Osteocyte (in vitro differentiated cells): ENCODE data around the gene AOC2. TPM values are rescaled to one million over a fixed set of nuclear protein-coding genes. Genes with fewer than 3 reads are reported as not detected.
"Not testable (repeated sequence)": the region's sequence is repeated elsewhere in the genome, so short reads cannot be mapped to it uniquely, and the experiment has no call there.

Experiments used
- DNase-seq: peaks from one replicate; pipeline ENCODE4 v3.0.0; 2021; ENCODE audit warnings: mixed read lengths; ENCODE audit not compliant: unreplicated experiment; ENCODE audit errors: extremely low spot score
- H3K27ac Mint-ChIP-seq: one replicate; pipeline ENCODE4 v1.8.0; 2021; ENCODE audit warnings: mild to moderate bottlenecking, mixed read lengths; ENCODE audit not compliant: unreplicated experiment
- H3K27me3 Mint-ChIP-seq: one replicate; pipeline ENCODE4 v1.8.0; 2021; ENCODE audit warnings: mixed read lengths; ENCODE audit not compliant: unreplicated experiment
- H3K36me3 Mint-ChIP-seq: one replicate; pipeline ENCODE4 v1.8.0; 2021; ENCODE audit warnings: mixed read lengths; ENCODE audit not compliant: unreplicated experiment
- H3K4me1 Mint-ChIP-seq: one replicate; pipeline ENCODE4 v1.8.0; 2021; ENCODE audit warnings: mixed read lengths; ENCODE audit not compliant: unreplicated experiment
- H3K4me3 Mint-ChIP-seq: one replicate; pipeline ENCODE4 v1.8.0; 2021; ENCODE audit warnings: mild to moderate bottlenecking, moderate library complexity, mixed read lengths; ENCODE audit not compliant: unreplicated experiment
- H3K9me3 Mint-ChIP-seq: one replicate; pipeline ENCODE4 v1.8.0; 2021; ENCODE audit warnings: mixed read lengths; ENCODE audit not compliant: unreplicated experiment
- CTCF ChIP-seq: fragments of 200-600 bp; sonication (generic); IDR thresholded peaks from 2 replicates; pipeline ENCODE4 v1.5.0; 2021; ENCODE audit warnings: antibody characterized with exemption, mild to moderate bottlenecking, moderate library complexity
- total RNA-seq: library from RNA; stranded (reverse); gene quantifications from 2 replicates; pipeline ENCODE4 v1.2.1, GENCODE V29; 2021

Gene AOC2
- total RNA-seq, 1 donor from 2014 or later, result 2.2 TPM

DNA sequence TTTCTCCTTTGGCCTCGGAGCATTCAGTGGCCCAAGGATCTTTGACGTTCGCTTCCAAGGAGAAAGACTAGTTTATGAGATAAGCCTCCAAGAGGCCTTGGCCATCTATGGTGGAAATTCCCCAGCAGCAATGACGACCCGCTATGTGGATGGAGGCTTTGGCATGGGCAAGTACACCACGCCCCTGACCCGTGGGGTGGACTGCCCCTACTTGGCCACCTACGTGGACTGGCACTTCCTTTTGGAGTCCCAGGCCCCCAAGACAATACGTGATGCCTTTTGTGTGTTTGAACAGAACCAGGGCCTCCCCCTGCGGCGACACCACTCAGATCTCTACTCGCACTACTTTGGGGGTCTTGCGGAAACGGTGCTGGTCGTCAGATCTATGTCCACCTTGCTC, 8.0 kb downstream of the AOC2 start:
- no peak overlapping the region for H3K4me3 Mint-ChIP-seq
- no peaks in the 10 kb centered on the region for H3K27me3 Mint-ChIP-seq
- no peaks in the 10 kb centered on the region for H3K4me1 Mint-ChIP-seq
- H3K36me3 Mint-ChIP-seq, result no peaks in the 10 kb centered on the region
- no peak overlapping the region for H3K27ac Mint-ChIP-seq
- DNase-seq, result no peak
- H3K9me3 Mint-ChIP-seq, result no peaks in the 10 kb centered on the region
- TF ChIP-seq CTCF, result no peak

GRCh38 chr17:42853004-42853403, 8.6 kb downstream of the AOC2 start:
- Mint-ChIP-seq H3K4me1 (no peaks in the 10 kb centered on the region), H3K27ac (no peak overlapping the region), H3K9me3 (no peaks in the 10 kb centered on the region), H3K36me3 (no peaks in the 10 kb centered on the region), H3K27me3 (no peaks in the 10 kb centered on the region), H3K4me3 (no peak overlapping the region)
- TF ChIP-seq CTCF, result no peak
- no peak for DNase-seq

DNA sequence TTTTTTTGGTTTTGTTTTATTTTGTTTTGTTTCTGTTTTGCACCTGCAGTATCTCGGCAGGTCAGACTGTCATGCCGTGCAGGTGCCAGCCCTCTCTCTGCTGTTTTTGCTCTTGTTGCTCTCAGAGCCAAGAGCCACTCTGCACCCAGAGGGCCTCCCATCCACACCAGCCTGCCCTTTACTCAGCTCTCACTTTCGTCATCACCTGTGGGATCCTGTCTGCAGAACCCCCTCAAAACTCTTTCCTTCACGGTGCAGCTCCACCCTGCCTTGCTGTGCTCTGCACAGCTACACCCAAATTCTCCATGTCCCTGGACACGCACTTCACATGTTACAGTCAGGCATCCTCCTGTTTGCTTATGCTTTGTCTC, 9.2 kb downstream of the AOC2 start:
- Mint-ChIP-seq H3K4me3 (no peak overlapping the region), H3K27ac (no peak overlapping the region), H3K27me3 (no peaks in the 10 kb centered on the region), H3K36me3 (no peaks in the 10 kb centered on the region), H3K4me1 (no peaks in the 10 kb centered on the region), H3K9me3 (no peaks in the 10 kb centered on the region)
- TF ChIP-seq CTCF, result no peak
- no peak for DNase-seq

DNA sequence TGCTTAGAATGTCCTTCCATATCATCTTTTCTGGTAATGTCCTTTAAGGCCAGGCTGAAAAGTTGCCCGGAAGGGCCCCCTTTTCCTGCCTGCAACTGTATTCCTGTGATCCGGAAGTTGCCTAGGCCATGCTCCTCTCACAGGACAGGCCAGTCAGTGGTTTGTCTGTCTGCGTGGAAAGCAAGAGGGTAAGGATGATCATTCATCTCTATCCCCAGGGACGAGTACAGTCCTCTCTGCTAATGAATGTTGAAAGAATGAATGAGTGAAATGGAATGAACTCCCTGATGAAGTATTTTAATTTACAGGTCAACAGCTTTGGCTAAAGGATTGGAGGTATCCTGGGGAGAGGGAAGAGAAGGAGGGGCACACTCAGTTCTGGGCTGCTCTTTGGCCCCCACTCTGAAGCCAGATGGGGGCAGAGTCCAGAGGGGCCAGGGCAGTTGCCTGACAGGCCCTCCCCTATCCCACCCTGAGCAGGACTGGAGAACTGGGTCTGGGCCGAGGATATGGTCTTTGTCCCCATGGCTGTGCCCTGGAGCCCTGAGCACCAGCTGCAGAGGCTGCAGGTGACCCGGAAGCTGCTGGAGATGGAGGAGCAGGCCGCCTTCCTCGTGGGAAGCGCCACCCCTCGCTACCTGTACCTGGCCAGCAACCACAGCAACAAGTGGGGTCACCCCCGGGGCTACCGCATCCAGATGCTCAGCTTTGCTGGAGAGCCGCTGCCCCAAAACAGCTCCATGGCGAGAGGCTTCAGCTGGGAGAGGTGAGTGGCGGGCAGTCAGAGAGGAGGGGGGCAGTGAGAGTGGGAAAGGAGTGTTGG, 9.8 kb downstream of the AOC2 start:
- TF ChIP-seq CTCF, result no peak
- no peaks in the 10 kb centered on the region for H3K4me1 Mint-ChIP-seq
- no peak for DNase-seq
- H3K4me3 Mint-ChIP-seq, result no peak overlapping the region
- H3K27ac Mint-ChIP-seq, result no peak overlapping the region
- no peaks in the 10 kb centered on the region for H3K27me3 Mint-ChIP-seq
- no peaks in the 10 kb centered on the region for H3K9me3 Mint-ChIP-seq
- H3K36me3 Mint-ChIP-seq, result no peaks in the 10 kb centered on the region

DNA sequence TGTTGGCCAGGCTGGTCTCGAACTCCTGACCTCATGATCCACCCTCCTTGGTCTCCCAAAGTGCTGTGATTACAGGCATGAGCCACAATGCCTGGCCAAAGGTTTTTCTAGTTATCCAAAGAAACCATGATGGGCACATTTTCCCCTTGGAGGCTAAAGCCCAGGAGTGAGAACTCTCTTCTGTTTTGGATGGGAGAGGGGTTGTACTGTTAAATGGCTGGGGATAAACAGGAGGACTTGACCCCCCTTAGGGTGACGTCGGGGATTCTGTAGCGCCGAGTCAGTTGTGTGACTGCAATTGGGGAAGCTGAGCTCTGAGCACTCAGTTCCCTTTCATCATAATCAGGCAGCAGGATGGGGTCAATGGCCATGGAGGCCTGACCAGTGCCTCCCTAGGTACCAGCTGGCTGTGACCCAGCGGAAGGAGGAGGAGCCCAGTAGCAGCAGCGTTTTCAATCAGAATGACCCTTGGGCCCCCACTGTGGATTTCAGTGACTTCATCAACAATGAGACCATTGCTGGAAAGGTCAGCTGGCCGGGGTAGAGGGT, 10.7 kb downstream of the AOC2 start:
- Mint-ChIP-seq H3K27me3 (no peaks in the 10 kb centered on the region), H3K4me3 (no peak overlapping the region), H3K27ac (no peak overlapping the region), H3K36me3 (no peaks in the 10 kb centered on the region), H3K9me3 (no peaks in the 10 kb centered on the region), H3K4me1 (no peaks in the 10 kb centered on the region)
- no peak for DNase-seq
- TF ChIP-seq CTCF, result no peak

GRCh38 chr17:42856093-42856492, 11.7 kb downstream of the AOC2 start:
- H3K27ac Mint-ChIP-seq, H3K4me3 Mint-ChIP-seq, H3K27me3 Mint-ChIP-seq, H3K36me3 Mint-ChIP-seq, DNase-seq, H3K9me3 Mint-ChIP-seq, H3K4me1 Mint-ChIP-seq: not testable (repeated sequence)

DNA sequence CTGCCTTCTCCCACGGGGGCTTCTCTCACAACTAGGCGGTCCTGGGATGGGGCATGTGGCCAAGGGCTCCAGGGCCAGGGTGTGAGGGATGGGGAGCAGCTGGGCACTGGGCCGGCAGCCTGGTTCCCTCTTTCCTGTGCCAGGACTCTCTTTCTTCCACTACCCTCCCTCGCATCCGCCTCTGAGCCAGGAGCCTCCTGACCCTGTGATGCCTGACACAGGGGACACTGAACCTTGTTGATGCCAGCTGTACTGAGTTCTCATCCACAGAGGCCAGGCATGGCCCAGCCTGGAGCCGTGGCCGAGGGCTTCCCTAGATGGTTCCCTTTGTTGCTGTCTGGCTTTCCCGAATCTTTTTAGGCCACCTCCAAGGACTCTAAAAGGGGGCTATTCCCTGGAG, 12.1 kb downstream of the AOC2 start:
- not testable (repeated sequence) for H3K27me3 Mint-ChIP-seq, H3K4me3 Mint-ChIP-seq, H3K27ac Mint-ChIP-seq, H3K36me3 Mint-ChIP-seq, H3K9me3 Mint-ChIP-seq, H3K4me1 Mint-ChIP-seq, DNase-seq
